Measurements from ENCODE around the gene CNTNAP2.
"Not testable (repeated sequence)": the region's sequence is repeated elsewhere in the genome, so short reads cannot be mapped to it uniquely, and the experiment has no call there.

CNTNAP2 gene

GRCh38 chr7:148437043-148437442 is 2320.4 kb downstream of the CNTNAP2 start:
- DNase-seq, result no peak

DNA sequence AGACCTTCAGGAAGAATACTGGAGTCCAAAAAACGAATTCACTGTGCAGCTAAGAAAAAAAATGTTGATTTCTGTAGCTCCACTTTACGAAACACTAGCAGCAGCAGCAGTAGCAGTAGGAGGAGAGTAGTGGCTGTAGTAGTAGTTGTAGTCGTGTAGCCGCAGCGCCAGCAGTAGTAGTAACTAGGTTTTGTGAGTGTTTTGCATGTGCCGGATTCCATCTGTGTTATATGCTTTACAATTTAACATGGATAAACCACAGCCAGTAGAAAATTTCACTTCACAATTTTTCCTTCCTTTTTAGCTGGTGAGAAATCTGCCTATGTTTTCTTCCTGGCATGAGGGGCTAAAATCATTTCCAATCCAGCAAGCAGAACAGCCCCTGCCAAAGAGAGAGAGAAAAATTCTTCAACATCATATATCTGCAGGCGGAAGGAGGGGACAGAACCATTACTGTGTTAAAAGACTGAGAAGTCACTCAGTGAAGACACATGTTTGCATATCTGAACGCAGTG is 2325.6 kb downstream of the CNTNAP2 start:
- DNase-seq, result no peak

DNA sequence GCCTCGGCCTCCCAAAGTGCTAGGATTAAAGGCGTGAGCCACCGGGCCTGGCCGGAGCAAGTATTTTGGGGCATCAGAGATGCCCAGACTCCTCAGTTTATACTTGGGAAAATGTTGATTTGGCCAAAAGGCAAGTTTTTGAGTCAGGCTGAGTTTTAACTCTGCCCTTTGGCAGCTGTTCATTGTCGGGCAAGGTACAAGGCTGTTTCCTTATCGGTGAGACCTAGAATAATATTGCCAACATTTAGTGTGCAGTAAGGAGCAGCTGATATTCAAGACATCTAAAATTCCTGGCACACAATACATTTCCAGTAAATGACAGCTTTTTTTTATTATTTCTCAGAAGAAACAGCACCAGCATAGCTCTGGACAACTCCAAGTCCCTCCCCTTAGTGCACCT is 2326.3 kb downstream of the CNTNAP2 start:
- DNase-seq, result no peak

DNA sequence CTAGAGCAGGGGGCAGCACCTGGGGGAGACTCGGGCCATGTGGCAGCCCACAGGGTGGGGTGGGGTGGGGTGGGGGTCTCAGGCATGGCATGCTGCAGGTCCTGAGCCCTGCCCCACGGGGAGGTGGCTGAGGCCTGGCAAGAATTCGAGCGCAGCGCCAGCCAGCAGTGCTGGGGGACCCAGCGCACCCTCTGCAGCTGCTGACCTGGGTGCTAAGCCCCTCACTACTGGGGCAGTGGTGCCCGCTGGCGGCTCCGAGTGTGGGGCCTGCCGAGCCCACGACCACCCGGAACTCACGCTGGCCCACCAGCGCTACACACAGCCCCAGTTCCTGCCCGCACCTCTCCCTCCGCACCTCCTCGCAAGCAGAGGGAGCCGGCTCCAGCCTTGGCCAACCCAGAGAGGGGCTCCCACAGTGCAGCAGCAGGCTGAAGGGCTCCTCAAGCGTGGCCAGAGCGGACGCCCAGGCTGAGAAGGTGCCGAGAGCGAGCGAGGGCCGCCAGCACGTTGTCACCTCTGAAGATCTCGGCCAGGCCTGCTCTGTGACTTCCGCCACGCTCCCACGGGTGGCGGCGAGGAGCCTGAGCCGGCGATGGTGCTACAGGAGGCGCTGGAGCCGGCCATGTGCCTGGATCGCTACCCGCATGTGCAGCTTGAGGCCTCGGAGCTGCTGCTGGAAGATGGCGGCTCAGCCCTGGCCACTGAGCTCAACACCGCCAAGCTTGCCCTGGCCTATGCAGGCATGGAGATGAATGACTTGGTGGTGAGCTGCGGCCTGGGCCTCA is 2328.9 kb downstream of the CNTNAP2 start:
- DNase-seq, result no peak

DNA sequence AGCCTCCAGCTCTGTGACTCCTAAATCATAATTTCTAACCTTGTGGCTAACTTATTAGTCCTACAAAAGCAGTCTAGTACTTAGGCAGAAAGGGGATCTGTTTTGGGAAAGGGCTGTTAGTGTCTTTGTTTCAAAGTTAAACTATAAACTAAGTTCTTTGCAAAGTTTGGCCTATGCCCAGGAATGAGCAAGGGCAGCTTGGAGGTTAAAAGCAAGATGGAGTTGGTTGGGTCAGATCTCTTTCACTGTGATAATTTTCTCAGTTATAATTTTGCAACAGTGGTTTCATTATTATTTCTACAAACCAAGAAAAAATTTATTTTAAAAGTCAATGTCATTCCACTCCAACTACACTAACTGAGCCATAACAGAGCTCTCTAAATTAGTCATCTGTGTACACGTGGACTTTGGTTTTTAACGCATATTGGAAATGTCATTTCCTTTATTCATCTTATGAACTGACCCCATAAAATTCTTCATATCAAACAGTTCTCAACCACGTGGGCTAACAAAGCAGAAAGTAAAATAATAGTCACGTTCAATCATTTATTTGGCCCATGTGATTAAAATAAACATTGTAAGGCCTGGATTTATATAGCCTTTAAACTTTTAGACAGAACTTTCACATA is 2330.7 kb downstream of the CNTNAP2 start:
- no peak for DNase-seq

DNA sequence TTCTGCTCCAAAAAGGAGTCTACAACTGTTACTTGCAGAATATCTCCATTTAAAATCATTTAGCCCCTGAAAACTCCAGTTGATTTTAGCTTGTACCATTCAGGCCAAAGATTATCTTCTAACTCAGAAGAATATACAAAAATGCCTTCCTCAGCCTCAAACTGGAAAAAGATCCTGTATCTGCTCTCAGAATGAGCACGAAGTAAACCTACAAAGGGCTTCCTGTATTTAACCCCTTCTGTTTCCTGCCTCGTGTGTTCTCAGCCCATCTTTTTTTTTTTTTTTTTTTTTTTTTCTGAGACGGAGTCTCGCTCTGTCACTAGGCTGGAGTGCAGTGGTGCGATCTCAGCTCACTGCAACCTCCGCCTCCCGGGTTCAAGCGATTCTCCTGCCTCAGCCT is 2334.9 kb downstream of the CNTNAP2 start:
- not testable (repeated sequence) for DNase-seq

- no peak for DNase-seq
Observed at GRCh38 chr7:148456351-148456750, 2339.8 kb downstream of the CNTNAP2 start.

DNA sequence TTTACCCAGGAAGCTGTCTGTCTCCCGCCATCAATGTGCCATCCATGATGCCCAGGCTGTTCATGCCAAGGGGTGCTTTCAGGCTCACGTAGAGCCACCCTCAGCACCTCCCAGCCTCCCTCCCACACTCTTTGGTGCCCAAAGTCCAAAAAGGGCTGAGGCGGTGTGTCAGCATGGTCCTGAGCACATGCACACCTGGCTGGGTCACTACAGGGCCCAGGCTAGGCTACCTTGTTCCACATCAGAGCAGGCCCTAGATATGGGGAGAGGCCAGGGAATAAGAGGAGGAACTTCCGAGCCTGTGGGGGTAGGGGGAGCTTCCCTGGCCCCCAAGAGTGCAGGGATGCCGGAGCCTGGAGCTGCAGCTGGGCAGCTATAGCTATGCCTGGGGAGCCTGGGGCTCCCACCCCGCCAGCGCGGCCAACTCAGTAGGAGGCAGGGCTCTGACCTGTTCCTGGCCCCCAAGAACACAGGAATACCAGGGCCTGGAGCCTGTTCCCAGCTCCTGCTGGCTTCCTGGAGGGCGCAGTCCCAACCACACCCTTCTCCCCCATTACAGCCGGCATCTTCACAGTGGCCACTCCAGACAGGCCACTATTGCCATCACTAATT is 2340.8 kb downstream of the CNTNAP2 start:
- DNase-seq, result no peak

- DNase-seq, result no peak
Observed at GRCh38 chr7:148458263-148458662, 2341.7 kb downstream of the CNTNAP2 start.

DNA sequence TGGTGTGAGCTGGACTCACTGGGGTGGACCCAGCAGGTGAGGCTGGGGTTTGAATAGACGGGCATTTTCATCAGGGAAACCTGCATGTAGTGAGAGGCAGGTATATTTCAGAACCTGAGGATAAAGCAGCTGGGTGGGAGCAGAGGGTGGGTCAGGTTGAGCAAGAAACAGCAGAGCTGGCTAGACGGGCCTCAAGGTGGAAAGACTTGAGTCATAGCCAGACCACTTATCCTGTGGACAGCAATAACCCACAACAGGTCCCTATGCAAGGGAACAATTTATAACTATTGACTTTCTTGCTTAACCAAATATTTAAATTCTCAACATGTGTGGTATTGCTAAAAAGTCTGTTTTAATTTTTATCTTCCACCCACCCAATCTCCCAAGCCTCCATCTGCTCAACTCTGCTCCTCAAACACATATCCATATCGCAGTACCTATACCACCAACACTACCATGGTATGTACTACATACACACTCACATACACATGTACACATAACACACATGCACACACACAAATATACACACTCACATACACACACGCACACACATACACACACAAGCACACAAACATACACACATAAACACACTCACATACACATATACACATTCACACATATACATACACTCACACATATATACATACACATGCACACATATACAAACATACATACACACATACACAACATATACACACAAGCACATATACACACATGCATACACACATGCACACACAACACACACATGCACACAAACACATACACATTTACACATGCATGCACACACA is 2345.0 kb downstream of the CNTNAP2 start:
- no peak for DNase-seq

DNA sequence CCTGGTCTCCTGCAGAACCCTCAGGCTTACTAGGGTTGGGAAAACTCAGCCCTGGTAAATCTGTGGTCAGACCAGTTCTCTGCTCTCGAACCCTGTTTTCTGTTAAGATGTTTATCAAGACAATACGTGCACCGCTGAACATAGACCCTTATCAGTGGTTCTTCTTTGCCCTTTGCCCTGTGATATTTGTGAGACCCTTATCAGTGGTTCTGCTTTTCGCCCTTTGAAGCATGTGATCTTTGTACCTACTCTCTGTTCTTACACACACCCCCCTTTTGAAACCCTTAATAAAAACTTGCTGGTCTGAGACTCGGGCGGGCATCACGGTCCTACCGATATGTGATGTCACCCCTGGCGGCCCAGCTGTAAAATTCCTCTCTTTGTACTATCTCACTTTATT is 2346.2 kb downstream of the CNTNAP2 start:
- not testable (repeated sequence) for DNase-seq

- no peak for DNase-seq
Observed at GRCh38 chr7:148463210-148463609, 2346.6 kb downstream of the CNTNAP2 start.

- no peak for DNase-seq
Observed at GRCh38 chr7:148464947-148465346, 2348.3 kb downstream of the CNTNAP2 start.

DNA sequence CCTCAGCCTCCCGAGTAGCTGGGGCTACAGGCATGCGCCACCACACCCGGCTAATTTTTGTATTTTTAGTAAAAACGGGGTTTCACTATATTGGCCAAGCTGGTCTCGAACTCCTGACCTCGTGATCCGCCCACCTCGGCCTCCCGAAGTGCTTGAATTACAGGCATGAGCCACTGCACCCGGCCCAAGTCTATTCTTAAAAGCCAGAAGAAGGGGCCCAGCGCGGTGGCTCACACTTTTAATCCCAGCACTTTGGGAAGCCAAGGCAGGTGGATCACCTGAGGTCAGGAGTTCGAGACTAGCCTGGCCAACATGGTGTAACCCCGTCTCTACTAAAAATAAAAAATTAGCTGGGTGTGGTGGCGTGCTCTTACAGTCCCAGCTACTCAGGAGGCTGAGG is 2348.8 kb downstream of the CNTNAP2 start:
- not testable (repeated sequence) for DNase-seq

- DNase-seq, result no peak
Observed at GRCh38 chr7:148466120-148466519, 2349.5 kb downstream of the CNTNAP2 start.

GRCh38 chr7:148468700-148469098 is 2352.1 kb downstream of the CNTNAP2 start:
- no peak for DNase-seq
